Lung (tissue), 16 donors: Measurements from ENCODE around the gene SAFB2. TPM values are rescaled to one million over a fixed set of nuclear protein-coding genes. Genes with fewer than 3 reads are reported as not detected.
A peak's percentile ranks its signal among the peaks of the same experiment; 100 is the strongest.

Source experiments
- ATAC-seq: fragments of 200-7000 bp; cut with Tn5 transposase; one replicate; pipeline ENCODE4 v1.9.1; 2020; ENCODE audit warnings: moderate number of reproducible peaks; ENCODE audit not compliant: insufficient read depth, low FRiP score
- DNase-seq, 3 donors: peaks; one replicate each; pipeline ENCODE4 v3.0.0-alpha.2; 2013 to 2017
- H3K27ac ChIP-seq, 2 donors: one replicate each; pipeline ENCODE4 v1.5.1; 2013; ENCODE audit warnings: mild to moderate bottlenecking in 2 of 2, moderate library complexity in 2 of 2, control low read depth in 1 of 2, inconsistent platforms in 1 of 2, low read depth in 1 of 2, low read length in 1 of 2
- H3K27me3 ChIP-seq, 3 donors: one replicate each; pipeline ENCODE4 v1.5.1; 2013; ENCODE audit warnings: low read length in 2 of 3; ENCODE audit not compliant: control insufficient read depth in 3 of 3, insufficient read depth in 3 of 3
- H3K36me3 ChIP-seq, 4 donors: one replicate each; pipeline ENCODE4 v1.5.1; 2013; ENCODE audit warnings: low read length in 4 of 4, mild to moderate bottlenecking in 1 of 4, moderate library complexity in 1 of 4; ENCODE audit not compliant: control insufficient read depth in 4 of 4, insufficient read depth in 4 of 4
- H3K4me1 ChIP-seq, 5 donors: one replicate each; pipeline ENCODE4 v1.5.1; 2013; ENCODE audit warnings: low read length in 5 of 5, mild to moderate bottlenecking in 2 of 5, moderate library complexity in 1 of 5; ENCODE audit not compliant: control insufficient read depth in 5 of 5, insufficient read depth in 5 of 5
- H3K4me3 ChIP-seq: one replicate; pipeline ENCODE4 v1.5.1; 2013; ENCODE audit warnings: mild to moderate bottlenecking, control low read depth, moderate library complexity
- H3K9ac ChIP-seq, 2 donors: one replicate each; pipeline ENCODE4 v1.5.1; 2013; ENCODE audit warnings: low read length in 2 of 2, control low read depth in 1 of 2; ENCODE audit not compliant: insufficient read depth in 1 of 2
- H3K9me3 ChIP-seq, 4 donors: one replicate each; pipeline ENCODE4 v1.5.1; 2013; ENCODE audit warnings: low read length in 3 of 4, mild to moderate bottlenecking in 1 of 4, moderate library complexity in 1 of 4; ENCODE audit not compliant: control insufficient read depth in 4 of 4, insufficient read depth in 3 of 4
- WGBS, 2 donors: extraction: QIAGEN DNeasy Blood & Tissue Kit; methylation state at CpG; one replicate each; pipeline ENCODE4 v1.1.7; 2013; 5-methylcytosine and 5-hydroxymethylcytosine counted together
- long read RNA-seq, 5 donors: transcript quantifications; one replicate each; lab custom pipeline, GENCODE V29; 2026
- polyA plus RNA-seq, 2 donors: library from polyadenylated mRNA; stranded (reverse); fragments of 200-250 nt; gene quantifications; one replicate each; pipeline ENCODE4 v1.2.1, GENCODE V29; 2013
- total RNA-seq, 2 donors: library from RNA; depleted of rRNA in 1 of 2; stranded (reverse); fragments of >200 nt in 1 of 2; gene quantifications; one replicate each; pipeline ENCODE4 v1.2.1, GENCODE V29; 2014 to 2021
- TF ChIP-seq, protein P1 (sequence below): IDR thresholded peaks from 2 replicates; pipeline ENCODE4 v1.5.1; 2012; ENCODE audit warnings: mild to moderate bottlenecking; ENCODE audit errors: control extremely low read depth, extremely low read depth
- donor health status: control.
- donor health status: control.
- donor health status: Bipolar disorder and iron deficiency.
- donor health status: healthy.
- donor health status: DM: yes; HTN: yes; CAD: no.

SAFB2 gene
- 10 to 100 TPM; 85.0 to 88.6 TPM for total RNA-seq
- polyA plus RNA-seq = 10 to 100 TPM; 39.7 to 51.9 TPM
- long read RNA-seq, donor 1, partial matches to known transcripts = 64 of 70 reads
- long read RNA-seq, donor 1, other reads (novel, unspliced or antisense) = 5 of 70 reads
- long read RNA-seq, donor 2, partial matches to known transcripts = 36 of 36 reads
- long read RNA-seq, donor 2, other reads (novel, unspliced or antisense) = 0 of 36 reads
- long read RNA-seq, donor 3, partial matches to known transcripts = 41 of 42 reads
- long read RNA-seq, donor 3, other reads (novel, unspliced or antisense) = 0 of 42 reads
- long read RNA-seq, donor 4, partial matches to known transcripts = 37 of 38 reads
- long read RNA-seq, donor 4, other reads (novel, unspliced or antisense) = 0 of 38 reads
- long read RNA-seq, donor 5, partial matches to known transcripts = 97 of 99 reads
- long read RNA-seq, donor 5, other reads (novel, unspliced or antisense) = 0 of 99 reads

GRCh38 chr19:5622465-5623396 is at the start of gene SAFB2, which contains the start of gene SAFB:
Gene SAFB2, minus strand, starts transcription at chr19:5622776. Its CDS starts 61 bp downstream, at chr19:5622715.
Gene SAFB, plus strand, starts transcription at chr19:5623083. Its CDS starts 123 bp downstream, at chr19:5623206.
- H3K4me1 ChIP-seq = peaks cover 3 to 44% (median 32%) of the 10 kb centered on the region in 5 donors
- peak within 1 kb of the TSS; percentile 93 to 95 for H3K27ac ChIP-seq
- TF ChIP-seq, protein P1, sequence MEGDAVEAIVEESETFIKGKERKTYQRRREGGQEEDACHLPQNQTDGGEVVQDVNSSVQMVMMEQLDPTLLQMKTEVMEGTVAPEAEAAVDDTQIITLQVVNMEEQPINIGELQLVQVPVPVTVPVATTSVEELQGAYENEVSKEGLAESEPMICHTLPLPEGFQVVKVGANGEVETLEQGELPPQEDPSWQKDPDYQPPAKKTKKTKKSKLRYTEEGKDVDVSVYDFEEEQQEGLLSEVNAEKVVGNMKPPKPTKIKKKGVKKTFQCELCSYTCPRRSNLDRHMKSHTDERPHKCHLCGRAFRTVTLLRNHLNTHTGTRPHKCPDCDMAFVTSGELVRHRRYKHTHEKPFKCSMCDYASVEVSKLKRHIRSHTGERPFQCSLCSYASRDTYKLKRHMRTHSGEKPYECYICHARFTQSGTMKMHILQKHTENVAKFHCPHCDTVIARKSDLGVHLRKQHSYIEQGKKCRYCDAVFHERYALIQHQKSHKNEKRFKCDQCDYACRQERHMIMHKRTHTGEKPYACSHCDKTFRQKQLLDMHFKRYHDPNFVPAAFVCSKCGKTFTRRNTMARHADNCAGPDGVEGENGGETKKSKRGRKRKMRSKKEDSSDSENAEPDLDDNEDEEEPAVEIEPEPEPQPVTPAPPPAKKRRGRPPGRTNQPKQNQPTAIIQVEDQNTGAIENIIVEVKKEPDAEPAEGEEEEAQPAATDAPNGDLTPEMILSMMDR = no peak
- ATAC-seq (peak; percentile 96), DNase-seq (peak; percentile 100)
- peak within 1 kb of the TSS; percentile 79 to 92 for H3K9ac ChIP-seq
- no peaks in the 10 kb centered on the region for H3K9me3 ChIP-seq
- peak within 1 kb of the TSS; percentile 99 for H3K4me3 ChIP-seq
- 0% methylated on average over 90 to 116 of the region's 116 CpGs for WGBS, 2 donors
- H3K36me3 ChIP-seq = peaks cover 5 to 37% (median 27%) of the 10 kb centered on the region in 4 donors
- no peaks in the 10 kb centered on the region for H3K27me3 ChIP-seq

- Histone ChIP-seq H3K27ac (no peak overlapping the region), H3K9ac (no peak overlapping the region), H3K4me1 (no peaks in the 10 kb centered on the region), H3K27me3 (no peaks in the 10 kb centered on the region), H3K36me3 (peaks cover 5 to 36% (median 11%) of the 10 kb centered on the region in 4 donors), H3K4me3 (no peak overlapping the region), H3K9me3 (no peaks in the 10 kb centered on the region)
- ATAC-seq = no peak
- DNase-seq = no peak
- WGBS, 2 donors = 95% methylated on average over 7 of the region's 7 CpGs
- TF ChIP-seq, protein P1 = no peak
These were observed 49.0 kb upstream of the SAFB2 start for GRCh38 chr19:5671600-5671999.

DNA sequence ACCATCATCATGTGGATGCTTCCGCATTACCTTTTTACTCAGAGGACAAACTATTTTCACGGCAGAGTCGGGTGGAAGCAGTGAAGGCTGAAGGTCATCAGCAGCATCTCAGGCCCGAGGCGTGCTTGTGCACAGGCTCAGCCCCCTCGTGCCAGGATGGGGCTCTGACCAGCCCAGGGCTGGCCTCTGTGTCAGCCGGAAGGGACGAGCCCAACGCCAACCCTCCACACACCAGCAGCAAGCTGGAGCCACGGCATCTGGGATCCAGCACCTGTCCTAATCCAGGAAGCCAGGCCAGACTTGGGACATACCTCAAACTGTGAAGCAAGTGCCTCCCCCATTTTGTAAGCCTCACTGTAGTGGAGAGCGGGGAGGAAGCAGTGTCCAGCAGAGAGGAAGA is 46.6 kb upstream of the SAFB2 start:
- H3K9me3 ChIP-seq = no peaks in the 10 kb centered on the region
- ATAC-seq (no peak), DNase-seq (no peak)
- no peak overlapping the region for H3K9ac ChIP-seq
- H3K36me3 ChIP-seq = peaks cover 26 to 56% (median 33%) of the 10 kb centered on the region in 4 donors
- TF ChIP-seq, protein P1 = no peak
- no peak overlapping the region for H3K27ac ChIP-seq
- H3K4me1 ChIP-seq = no peaks in the 10 kb centered on the region
- H3K27me3 ChIP-seq = no peaks in the 10 kb centered on the region
- 71 to 85% methylated on average over 11 of the region's 11 CpGs for WGBS, 2 donors
- no peak overlapping the region for H3K4me3 ChIP-seq
